HG02943 (cell line): ENCODE data around the gene FBXL3.
A peak's percentile ranks its signal among the peaks of the same experiment; 100 is the strongest.
"Not testable (repeated sequence)": the region's sequence is repeated elsewhere in the genome, so short reads cannot be mapped to it uniquely, and the experiment has no call there.

Source experiments
- ATAC-seq: cut with Tn5 transposase; IDR thresholded peaks from one replicate; pipeline ENCODE4 v1.9.1; 2021; ENCODE audit warnings: mild to moderate bottlenecking, low read depth, moderate library complexity; ENCODE audit not compliant: unreplicated experiment

FBXL3 gene

GRCh38 chr13:76991796-76992547 lies 35.0 kb downstream of the FBXL3 start, which contains the start of gene CLN5:
Gene CLN5 (plus strand): TSS chr13:76992081. CDS start chr13:76992099, 18 bp downstream.
- ATAC-seq = peak; percentile 96

GRCh38 chr13:76991432-76991795 lies 35.5 kb downstream of the FBXL3 start:
- peak; percentile 41 for ATAC-seq

GRCh38 chr13:76983676-76984075 lies 43.3 kb downstream of the FBXL3 start:
- no peak for ATAC-seq

GRCh38 chr13:76982061-76982460 lies 44.9 kb downstream of the FBXL3 start:
- no peak for ATAC-seq

- ATAC-seq = peak; percentile 98
Observed at GRCh38 chr13:76980075-76980718, 46.8 kb downstream of the FBXL3 start.

- no peak for ATAC-seq
Observed at GRCh38 chr13:76976929-76977328, 50.0 kb downstream of the FBXL3 start.

GRCh38 chr13:76976490-76976889 lies 50.5 kb downstream of the FBXL3 start:
- no peak for ATAC-seq

- no peak for ATAC-seq
Observed at GRCh38 chr13:76975863-76976262, 51.1 kb downstream of the FBXL3 start.

- ATAC-seq = no peak
Observed at GRCh38 chr13:76974618-76974975, 52.4 kb downstream of the FBXL3 start.

- no peak for ATAC-seq
Observed at GRCh38 chr13:76973920-76974617, 52.9 kb downstream of the FBXL3 start.

GRCh38 chr13:76971851-76972829 lies 54.8 kb downstream of the FBXL3 start:
- ATAC-seq = no peak

GRCh38 chr13:76971215-76971614 lies 55.7 kb downstream of the FBXL3 start:
- no peak for ATAC-seq

- ATAC-seq = no peak
Observed at GRCh38 chr13:76969488-76970365, 57.2 kb downstream of the FBXL3 start.

GRCh38 chr13:76968041-76968440 lies 58.9 kb downstream of the FBXL3 start:
- ATAC-seq = no peak

- ATAC-seq = no peak
Observed at GRCh38 chr13:76967031-76967430, 59.9 kb downstream of the FBXL3 start.

GRCh38 chr13:76965759-76966421 lies 61.1 kb downstream of the FBXL3 start:
- no peak for ATAC-seq

GRCh38 chr13:76959734-76960133 lies 67.2 kb downstream of the FBXL3 start:
- ATAC-seq = not testable (repeated sequence)

GRCh38 chr13:76958841-76959432 lies 68.0 kb downstream of the FBXL3 start:
- no peak for ATAC-seq
